ENCODE measurements around the gene TMED10. TPM values are rescaled to one million over a fixed set of nuclear protein-coding genes. Genes with fewer than 3 reads are reported as not detected.
"Not testable (repeated sequence)": the region's sequence is repeated elsewhere in the genome, so short reads cannot be mapped to it uniquely, and the experiment has no call there.

The TMED10 gene
- total and polyA plus RNA-seq, 5 donors = 141 to 333 (median 291) TPM

- 97% methylated on average over 6 of the region's 6 CpGs for WGBS
- no peak overlapping the region for H3K27ac ChIP-seq (ENCODE audit: low read length)
These were observed 17.4 kb downstream of the TMED10 start for GRCh38 chr14:75158843-75159614.

GRCh38 chr14:75156901-75157300, 19.5 kb downstream of the TMED10 start:
- Histone ChIP-seq H3K4me3 (ENCODE audit: low read length) (no peak overlapping the region), H3K9me3 (ENCODE audit: control insufficient read depth, low read length) (no peaks in the 10 kb centered on the region), H3K27ac (ENCODE audit: low read length) (no peak overlapping the region), H3K27me3 (ENCODE audit: control insufficient read depth, insufficient read depth) (no peaks in the 10 kb centered on the region), H3K4me1 (ENCODE audit: control insufficient read depth, insufficient read depth, low read length) (peaks cover 1% of the 10 kb centered on the region)
- 78% methylated on average over 3 of the region's 3 CpGs for WGBS
- ATAC-seq = no peak
- intact Hi-C loops (cut with DNase I) = no loop called here
- no peak for DNase-seq

More at GRCh38 chr14:75158843-75159614, 17.4 kb downstream of the TMED10 start:
- intact Hi-C loops (cut with DNase I) = no loop called here
- ATAC-seq (no peak), DNase-seq (no peak)
- no peaks in the 10 kb centered on the region for H3K27me3 ChIP-seq (ENCODE audit: control insufficient read depth, insufficient read depth)
- H3K9me3 ChIP-seq (ENCODE audit: control insufficient read depth, low read length) = no peaks in the 10 kb centered on the region
- no peak overlapping the region for H3K4me3 ChIP-seq (ENCODE audit: low read length)
- H3K4me1 ChIP-seq (ENCODE audit: control insufficient read depth, insufficient read depth, low read length) = peaks cover 1% of the 10 kb centered on the region

- peaks cover 1% of the 10 kb centered on the region for H3K4me1 ChIP-seq (ENCODE audit: control insufficient read depth, insufficient read depth, low read length)
- WGBS = 97% methylated on average over 1 of the region's 1 CpG
- DNase-seq (no peak), ATAC-seq (no peak)
- H3K27me3 ChIP-seq (ENCODE audit: control insufficient read depth, insufficient read depth) = no peaks in the 10 kb centered on the region
- H3K4me3 ChIP-seq (ENCODE audit: low read length) = no peak overlapping the region
- intact Hi-C loops (cut with DNase I) = no loop called here
- no peak overlapping the region for H3K27ac ChIP-seq (ENCODE audit: low read length)
- H3K9me3 ChIP-seq (ENCODE audit: control insufficient read depth, low read length) = no peaks in the 10 kb centered on the region
These were observed 20.3 kb downstream of the TMED10 start for GRCh38 chr14:75156111-75156510.

DNA sequence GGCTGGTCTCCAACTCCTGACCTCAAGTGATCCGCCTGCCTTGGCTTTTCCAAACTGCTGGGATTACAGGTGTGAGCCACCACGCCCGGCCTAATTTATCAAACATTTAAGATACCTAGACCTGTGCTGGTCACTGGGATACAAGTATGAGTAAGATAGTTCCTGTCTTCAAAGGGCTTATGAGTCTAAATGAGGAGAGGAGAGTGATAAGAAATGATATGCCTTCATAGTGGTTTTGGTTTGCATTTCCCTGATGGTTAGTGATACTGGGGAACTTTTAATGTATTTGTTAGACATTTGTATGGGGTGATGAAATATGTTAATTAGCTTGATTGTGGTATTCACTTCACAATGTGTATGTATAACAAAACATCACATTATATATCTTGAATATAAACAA, 21.2 kb downstream of the TMED10 start:
- Histone ChIP-seq H3K9me3 (ENCODE audit: control insufficient read depth, low read length) (no peaks in the 10 kb centered on the region), H3K4me3 (ENCODE audit: low read length) (no peak overlapping the region), H3K27ac (ENCODE audit: low read length) (no peak overlapping the region), H3K27me3 (ENCODE audit: control insufficient read depth, insufficient read depth) (no peaks in the 10 kb centered on the region), H3K4me1 (ENCODE audit: control insufficient read depth, insufficient read depth, low read length) (peaks cover 1% of the 10 kb centered on the region)
- 94% methylated on average over 3 of the region's 3 CpGs for WGBS
- no peak for ATAC-seq
- DNase-seq = no peak
- intact Hi-C loops (cut with DNase I) = no loop called here

DNA sequence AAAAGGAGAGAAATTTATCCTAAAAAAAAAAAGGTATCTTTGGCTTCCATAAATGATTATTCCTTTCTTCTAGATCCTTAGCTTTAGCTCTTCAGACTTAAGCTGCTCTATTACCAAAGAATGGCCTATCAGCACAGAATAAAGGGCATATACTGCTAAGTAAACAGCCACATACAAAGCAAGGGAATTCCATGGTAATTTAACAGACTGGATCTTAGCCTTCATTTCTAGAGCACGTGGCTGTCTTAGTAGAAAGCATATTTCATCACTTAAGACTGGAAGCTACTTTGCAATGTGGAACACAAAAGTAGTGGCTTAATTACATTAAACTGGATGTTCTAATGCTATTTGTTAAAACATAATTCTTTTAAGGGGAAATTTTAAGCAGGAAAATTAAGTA, 23.1 kb downstream of the TMED10 start:
- DNase-seq (no peak), ATAC-seq (no peak)
- intact Hi-C loops (cut with DNase I) = no loop called here
- Histone ChIP-seq H3K27ac (ENCODE audit: low read length) (no peak overlapping the region), H3K27me3 (ENCODE audit: control insufficient read depth, insufficient read depth) (no peaks in the 10 kb centered on the region), H3K4me3 (ENCODE audit: low read length) (no peak overlapping the region), H3K4me1 (ENCODE audit: control insufficient read depth, insufficient read depth, low read length) (peaks cover 3% of the 10 kb centered on the region), H3K9me3 (ENCODE audit: control insufficient read depth, low read length) (no peaks in the 10 kb centered on the region)
- 70% methylated on average over 1 of the region's 1 CpG for WGBS

DNA sequence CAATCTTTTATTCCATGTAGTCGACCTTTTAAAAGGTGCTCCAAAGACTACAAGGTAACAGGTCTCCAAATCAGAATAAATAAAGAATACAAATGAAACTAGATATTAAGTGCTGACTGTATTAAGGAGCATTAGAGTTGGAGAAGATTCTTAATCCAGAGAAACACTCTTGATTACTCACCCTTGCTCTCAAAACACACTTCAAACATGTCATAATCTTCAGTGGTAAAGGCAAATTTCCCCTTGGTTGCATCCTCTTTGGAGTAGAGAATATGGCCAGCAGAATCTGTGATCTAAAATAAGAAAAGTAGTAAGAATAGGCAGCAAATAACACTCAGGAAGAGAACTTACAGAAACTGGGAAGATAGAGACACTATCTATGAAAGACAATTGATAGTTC, 24.6 kb downstream of the TMED10 start:
- WGBS = 94% methylated on average over 1 of the region's 1 CpG

GRCh38 chr14:75150637-75151036, 25.8 kb downstream of the TMED10 start:
- H3K4me1 ChIP-seq (ENCODE audit: control insufficient read depth, insufficient read depth, low read length); H3K27ac ChIP-seq (ENCODE audit: low read length); H3K4me3 ChIP-seq (ENCODE audit: low read length); H3K9me3 ChIP-seq (ENCODE audit: control insufficient read depth, low read length); ATAC-seq; H3K27me3 ChIP-seq (ENCODE audit: control insufficient read depth, insufficient read depth); intact Hi-C loops (cut with DNase I); DNase-seq: not testable (repeated sequence)
- WGBS = 72% methylated on average over 6 of the region's 6 CpGs

More for the DNA sequence above, 24.6 kb downstream of the TMED10 start:
- intact Hi-C loops (cut with DNase I) = no loop called here
- H3K9me3 ChIP-seq (ENCODE audit: control insufficient read depth, low read length) = no peaks in the 10 kb centered on the region
- DNase-seq = no peak
- no peak overlapping the region for H3K27ac ChIP-seq (ENCODE audit: low read length)
- peaks cover 7% of the 10 kb centered on the region for H3K4me1 ChIP-seq (ENCODE audit: control insufficient read depth, insufficient read depth, low read length)
- no peak for ATAC-seq
- no peaks in the 10 kb centered on the region for H3K27me3 ChIP-seq (ENCODE audit: control insufficient read depth, insufficient read depth)
- H3K4me3 ChIP-seq (ENCODE audit: low read length) = no peak overlapping the region

GRCh38 chr14:75150150-75150549, 26.3 kb downstream of the TMED10 start:
- Histone ChIP-seq H3K4me3 (ENCODE audit: low read length) (no peak overlapping the region), H3K9me3 (ENCODE audit: control insufficient read depth, low read length) (no peaks in the 10 kb centered on the region), H3K27ac (ENCODE audit: low read length) (no peak overlapping the region), H3K4me1 (ENCODE audit: control insufficient read depth, insufficient read depth, low read length) (peaks cover 6% of the 10 kb centered on the region), H3K27me3 (ENCODE audit: control insufficient read depth, insufficient read depth) (no peaks in the 10 kb centered on the region)
- 81% methylated on average over 2 of the region's 2 CpGs for WGBS
- ATAC-seq (no peak), DNase-seq (no peak)
- intact Hi-C loops (cut with DNase I) = no loop called here

GRCh38 chr14:75147423-75148071, 28.9 kb downstream of the TMED10 start:
- Histone ChIP-seq H3K4me3 (ENCODE audit: low read length) (no peak overlapping the region), H3K9me3 (ENCODE audit: control insufficient read depth, low read length) (no peaks in the 10 kb centered on the region), H3K27me3 (ENCODE audit: control insufficient read depth, insufficient read depth) (no peaks in the 10 kb centered on the region), H3K4me1 (ENCODE audit: control insufficient read depth, insufficient read depth, low read length) (peaks cover 11% of the 10 kb centered on the region), H3K27ac (ENCODE audit: low read length) (peak overlapping the region; percentile 99)
- DNase-seq (peak; percentile 81 to 91 (median 82)), ATAC-seq (peak; percentile 94 to 96)
- 33% methylated on average over 13 of the region's 13 CpGs for WGBS
- intact Hi-C loops (cut with DNase I) = loop anchor here in 1 of 4 donors (5.0 kb wide), 1 partner anchor 150 kb away; no protein-coding TSS in a partner anchor

GRCh38 chr14:75144944-75145343, 31.5 kb downstream of the TMED10 start:
- H3K4me1 ChIP-seq (ENCODE audit: control insufficient read depth, insufficient read depth, low read length) = peaks cover 11% of the 10 kb centered on the region
- DNase-seq = no peak
- no peaks in the 10 kb centered on the region for H3K9me3 ChIP-seq (ENCODE audit: control insufficient read depth, low read length)
- H3K27ac ChIP-seq (ENCODE audit: low read length) = no peak overlapping the region
- H3K27me3 ChIP-seq (ENCODE audit: control insufficient read depth, insufficient read depth) = no peaks in the 10 kb centered on the region
- 68% methylated on average over 5 of the region's 5 CpGs for WGBS
- H3K4me3 ChIP-seq (ENCODE audit: low read length) = no peak overlapping the region
- ATAC-seq = peak in 1 of 2 donors; percentile 5
- intact Hi-C loops (cut with DNase I) = loop anchor here in 1 of 4 donors (5.0 kb wide), 1 partner anchor 152 kb away; no protein-coding TSS in a partner anchor

DNA sequence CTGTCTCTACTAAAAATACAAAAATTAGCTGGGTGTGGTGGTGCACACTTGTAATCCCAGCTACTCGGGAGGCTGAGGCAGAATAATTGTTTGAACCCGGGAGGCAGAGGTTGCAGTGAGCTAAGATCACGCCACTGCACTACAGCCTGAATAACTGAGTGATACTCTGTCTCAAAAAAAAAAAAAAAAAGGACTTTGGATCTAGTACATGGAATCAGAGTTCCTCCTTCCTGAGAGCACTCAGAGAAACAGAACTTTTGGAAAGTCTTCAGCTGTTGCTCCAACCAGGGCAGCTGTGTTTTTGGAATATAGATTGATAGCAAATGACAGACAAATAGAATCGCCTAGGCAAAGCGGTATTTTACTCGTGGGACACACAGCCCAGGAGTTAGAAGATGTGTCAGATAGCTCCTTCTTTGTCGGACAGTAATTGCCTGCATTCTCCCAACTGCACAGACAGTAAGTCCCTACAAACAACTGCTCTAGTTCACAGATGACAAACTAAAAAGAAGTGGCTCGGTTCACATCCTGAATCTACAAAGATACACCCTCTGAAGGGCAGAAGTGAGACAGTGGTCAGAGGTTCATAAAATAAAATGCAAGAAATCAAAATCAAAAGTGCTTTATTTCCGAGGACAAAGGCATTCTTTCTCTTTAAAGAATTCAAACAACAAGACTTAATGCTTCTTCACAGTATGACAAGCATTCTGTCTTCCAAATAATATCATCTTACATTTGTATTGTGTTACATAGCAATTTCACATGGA, 32.5 kb downstream of the TMED10 start:
- intact Hi-C loops (cut with DNase I) = no loop called here
- H3K9me3 ChIP-seq (ENCODE audit: control insufficient read depth, low read length) = no peaks in the 10 kb centered on the region
- WGBS = 61% methylated on average over 9 of the region's 9 CpGs
- H3K4me1 ChIP-seq (ENCODE audit: control insufficient read depth, insufficient read depth, low read length) = peaks cover 9% of the 10 kb centered on the region
- no peaks in the 10 kb centered on the region for H3K27me3 ChIP-seq (ENCODE audit: control insufficient read depth, insufficient read depth)
- ATAC-seq (no peak), DNase-seq (no peak)
- no peak overlapping the region for H3K4me3 ChIP-seq (ENCODE audit: low read length)
- H3K27ac ChIP-seq (ENCODE audit: low read length) = peak overlapping the region; percentile 34

All from right cardiac atrium (tissue), 5 donors.